GM18526 (cell line): ENCODE data around the gene FKRP.

Experiments
- POLR2A ChIP-seq: IDR thresholded peaks from 3 replicates; pipeline ENCODE4 v1.6.1; 2011; ENCODE audit not compliant: insufficient read length; ENCODE audit errors: extremely low read depth

FKRP gene

DNA sequence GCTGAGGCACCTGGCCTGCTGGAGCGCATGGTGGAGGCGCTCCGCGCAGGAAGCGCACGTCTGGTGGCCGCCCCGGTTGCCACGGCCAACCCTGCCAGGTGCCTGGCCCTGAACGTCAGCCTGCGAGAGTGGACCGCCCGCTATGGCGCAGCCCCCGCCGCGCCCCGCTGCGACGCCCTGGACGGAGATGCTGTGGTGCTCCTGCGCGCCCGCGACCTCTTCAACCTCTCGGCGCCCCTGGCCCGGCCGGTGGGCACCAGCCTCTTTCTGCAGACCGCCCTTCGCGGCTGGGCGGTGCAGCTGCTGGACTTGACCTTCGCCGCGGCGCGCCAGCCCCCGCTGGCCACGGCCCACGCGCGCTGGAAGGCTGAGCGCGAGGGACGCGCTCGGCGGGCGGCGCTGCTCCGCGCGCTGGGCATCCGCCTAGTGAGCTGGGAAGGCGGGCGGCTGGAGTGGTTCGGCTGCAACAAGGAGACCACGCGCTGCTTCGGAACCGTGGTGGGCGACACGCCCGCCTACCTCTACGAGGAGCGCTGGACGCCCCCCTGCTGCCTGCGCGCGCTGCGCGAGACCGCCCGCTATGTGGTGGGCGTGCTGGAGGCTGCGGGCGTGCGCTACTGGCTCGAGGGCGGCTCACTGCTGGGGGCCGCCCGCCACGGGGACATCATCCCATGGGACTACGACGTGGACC lies 10.1 kb downstream of the FKRP start:
- no peak for TF ChIP-seq POLR2A

GRCh38 chr19:46756544-46756888 lies 10.7 kb downstream of the FKRP start:
- TF ChIP-seq POLR2A, result no peak

GRCh38 chr19:46759206-46759605 lies 13.3 kb downstream of the FKRP start:
- no peak for TF ChIP-seq POLR2A

- no peak for TF ChIP-seq POLR2A
Measured at GRCh38 chr19:46759817-46760333, 14.0 kb downstream of the FKRP start.

GRCh38 chr19:46760363-46760762 lies 14.5 kb downstream of the FKRP start:
- no peak for TF ChIP-seq POLR2A

GRCh38 chr19:46761418-46761831 lies 15.6 kb downstream of the FKRP start:
- no peak for TF ChIP-seq POLR2A

- no peak for TF ChIP-seq POLR2A
Measured at GRCh38 chr19:46762245-46762890, 16.5 kb downstream of the FKRP start.

GRCh38 chr19:46764817-46765291 lies 19.0 kb downstream of the FKRP start:
- no peak for TF ChIP-seq POLR2A

DNA sequence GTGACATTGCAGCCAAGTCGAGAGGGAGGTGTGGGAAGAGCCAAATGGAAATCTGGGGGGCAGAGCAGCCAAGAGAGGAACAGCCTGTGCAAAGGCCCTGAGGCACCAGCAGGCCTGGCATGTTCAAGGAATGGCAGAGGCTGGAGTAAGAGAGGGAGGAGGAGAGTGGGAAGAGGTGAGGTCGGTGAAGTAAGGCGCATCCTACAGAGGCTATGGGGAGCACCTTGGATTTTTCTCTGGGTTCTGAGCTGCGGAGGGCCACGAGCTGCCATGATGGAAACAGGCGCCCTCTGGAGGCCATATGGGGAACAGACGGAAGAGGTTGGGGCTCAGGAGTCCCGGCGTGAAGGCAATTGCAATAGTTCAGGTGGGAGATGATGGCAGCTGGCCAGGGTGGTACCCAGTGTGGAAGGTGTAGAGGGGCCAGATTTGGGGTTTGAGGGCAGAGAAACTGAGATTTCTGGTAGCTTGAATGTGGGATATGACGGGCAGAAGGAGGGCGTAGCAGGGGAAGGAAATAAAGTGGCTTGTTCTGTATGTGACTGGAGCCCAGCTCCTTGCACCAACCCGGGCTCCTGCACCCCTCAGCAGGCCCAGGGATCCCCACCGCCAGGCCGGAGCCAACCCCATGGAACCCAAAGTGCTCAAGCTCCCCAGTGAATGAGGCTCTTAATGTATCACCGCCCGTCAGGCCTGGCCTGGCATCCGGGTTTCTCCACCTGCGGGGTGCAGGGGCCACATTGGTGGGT lies 20.9 kb downstream of the FKRP start:
- TF ChIP-seq POLR2A, result no peak

GRCh38 chr19:46772170-46773017 lies 26.5 kb downstream of the FKRP start:
- TF ChIP-seq POLR2A, result no peak

DNA sequence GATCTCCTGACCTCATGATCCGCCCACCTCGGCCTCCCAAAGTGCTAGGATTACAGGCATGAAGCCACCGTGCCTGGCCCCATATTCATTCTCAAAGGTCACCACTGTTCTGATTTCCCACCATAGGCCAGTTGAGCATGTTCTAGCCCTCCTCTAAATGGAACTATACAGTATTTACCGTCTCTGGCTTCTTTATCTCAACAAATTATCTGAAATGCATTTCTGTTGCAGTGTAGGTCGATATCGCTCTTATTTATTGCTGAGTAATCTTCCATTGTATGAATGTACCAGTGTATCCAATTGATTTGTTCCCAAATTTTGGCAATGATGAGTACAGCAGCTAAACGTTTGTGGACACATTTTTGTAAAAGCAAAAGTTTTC lies 27.2 kb downstream of the FKRP start:
- no peak for TF ChIP-seq POLR2A

DNA sequence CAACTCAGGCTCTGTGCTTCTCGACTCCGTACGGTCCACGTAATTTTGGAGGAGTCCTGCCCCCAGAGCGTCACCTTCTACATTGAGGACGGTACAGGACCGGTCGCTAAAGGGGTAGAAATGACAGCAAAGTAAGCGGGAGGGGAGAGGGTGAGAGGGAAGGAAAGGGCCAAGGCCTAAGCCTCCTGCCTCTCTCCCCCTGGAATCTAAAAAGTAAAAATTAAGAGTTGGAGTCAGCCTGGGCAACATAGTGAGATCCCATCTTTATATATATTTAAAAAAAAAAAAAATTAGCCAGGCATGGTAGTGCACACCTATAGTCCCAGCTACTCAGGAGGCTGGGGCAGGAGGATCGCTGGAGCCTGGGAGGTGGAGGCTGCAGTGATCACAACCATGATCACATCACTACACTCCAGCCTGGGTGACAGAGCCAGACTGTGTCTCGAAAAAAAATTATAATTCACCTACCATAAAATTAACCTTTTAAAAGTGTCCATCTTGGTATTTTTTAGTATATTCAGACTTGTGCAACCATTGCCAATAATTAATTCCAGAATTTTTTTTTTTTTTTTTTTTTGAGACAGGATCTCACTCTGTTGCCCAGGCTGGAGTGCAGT lies 29.9 kb downstream of the FKRP start:
- no peak for TF ChIP-seq POLR2A

DNA sequence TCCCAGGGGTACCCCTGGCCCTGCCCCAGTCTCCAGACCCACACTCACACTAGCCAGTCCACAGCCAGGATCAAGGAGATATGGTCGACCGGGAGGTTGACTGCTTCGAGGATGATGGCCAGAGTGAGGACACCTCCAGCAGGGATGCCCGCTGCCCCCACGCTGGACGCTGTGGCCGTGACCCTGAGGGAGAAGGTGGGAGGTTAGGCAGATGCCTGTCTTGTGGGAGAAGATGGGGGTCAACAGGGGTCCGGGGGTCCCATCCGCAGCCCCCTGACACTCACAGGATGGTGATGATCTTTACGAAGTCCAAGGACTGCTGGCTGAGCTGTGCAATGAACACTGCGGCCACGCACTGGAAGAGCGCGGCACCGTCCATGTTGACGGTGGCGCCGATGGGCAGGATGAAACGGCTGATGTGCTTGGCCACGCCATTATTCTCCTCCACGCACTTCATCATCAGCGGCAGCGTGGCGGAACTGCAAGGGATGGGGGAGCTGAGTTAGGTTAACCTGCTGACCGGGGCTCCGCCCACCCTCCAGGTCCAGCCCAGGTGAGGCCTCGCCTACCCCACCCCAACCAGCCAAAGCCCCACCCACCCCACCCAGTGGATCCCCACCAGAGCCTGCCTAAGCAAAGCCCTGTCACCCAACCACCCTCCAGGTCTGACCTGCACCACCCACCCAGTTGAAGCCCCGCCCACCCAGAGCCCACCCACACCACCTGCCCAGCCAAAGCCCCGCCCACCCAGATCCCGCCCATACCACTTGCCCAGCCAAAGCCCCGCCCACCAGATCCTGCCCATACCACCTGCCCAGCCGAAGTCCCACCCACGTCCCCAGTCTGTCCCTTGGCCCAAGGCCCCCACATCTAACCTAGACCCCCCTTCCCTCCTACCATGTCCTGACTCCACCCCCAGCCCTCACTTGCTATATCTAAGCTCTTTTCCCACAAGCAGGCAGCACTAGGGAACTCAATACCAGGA lies 31.4 kb downstream of the FKRP start:
- no peak for TF ChIP-seq POLR2A
